HG02798 (cell line): Measurements from ENCODE around the gene TMEM61.
A peak's percentile ranks its signal among the peaks of the same experiment; 100 is the strongest.
"Not testable (repeated sequence)": the region's sequence is repeated elsewhere in the genome, so short reads cannot be mapped to it uniquely, and the experiment has no call there.

ENCODE experiments used
- ATAC-seq: cut with Tn5 transposase; IDR thresholded peaks from one replicate; pipeline ENCODE4 v1.9.1; 2021; ENCODE audit warnings: mild to moderate bottlenecking; ENCODE audit not compliant: unreplicated experiment, poor library complexity

Gene TMEM61

DNA sequence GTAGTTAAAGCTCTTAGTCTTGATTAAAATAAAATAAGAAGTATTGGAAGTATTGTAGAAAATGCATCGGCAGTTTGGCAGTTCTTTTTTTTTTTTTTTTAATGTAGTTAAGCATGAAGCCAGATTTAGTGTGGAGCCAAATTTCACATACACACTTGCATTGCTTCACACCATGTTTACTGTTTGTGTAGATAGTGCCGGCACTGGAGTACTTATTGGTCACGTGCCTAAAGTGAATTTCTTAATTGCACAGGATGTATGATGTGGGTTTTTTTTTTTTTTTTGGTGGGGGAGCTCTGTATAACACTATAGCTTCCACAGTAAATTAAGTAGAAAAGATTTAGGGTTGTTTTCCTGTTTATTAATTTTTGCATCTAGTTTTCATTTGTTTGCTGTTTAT lies 21.2 kb upstream of the TMEM61 start:
- no peak for ATAC-seq

DNA sequence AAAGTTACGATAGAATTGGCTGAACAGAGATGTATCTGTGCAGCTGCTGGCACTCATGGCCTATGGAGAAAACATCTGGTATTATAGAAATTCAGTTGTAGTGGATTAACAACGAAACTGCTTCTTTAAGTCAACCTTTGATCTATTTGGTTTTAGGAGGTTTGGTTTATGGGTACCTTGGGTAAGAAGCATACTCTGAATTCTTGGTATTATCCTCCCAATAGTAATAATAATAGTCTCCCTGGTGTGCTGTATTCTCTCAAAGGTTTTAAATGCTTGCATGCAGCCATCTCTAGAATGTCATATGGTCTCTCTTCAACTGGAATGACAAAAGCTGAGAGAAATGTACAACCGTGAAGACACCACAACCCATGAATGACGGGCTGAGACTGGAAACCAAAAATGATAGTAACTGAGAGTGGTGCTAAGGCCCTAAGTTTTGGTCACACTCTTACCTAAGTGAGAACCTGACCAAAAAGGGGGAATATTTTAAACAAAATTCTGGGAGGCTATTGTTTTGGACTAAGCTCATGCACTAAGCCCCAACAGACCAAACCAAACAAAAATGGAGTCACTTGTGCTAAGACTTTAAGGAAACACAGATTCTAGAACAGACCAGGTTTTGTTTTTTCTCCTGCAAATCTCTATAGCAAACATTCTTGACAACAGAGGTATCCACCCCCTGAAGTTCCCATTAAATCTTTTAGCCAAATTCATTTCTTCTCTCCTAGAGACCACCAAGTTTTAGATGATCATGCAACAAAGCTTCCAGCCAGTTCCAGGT lies 17.6 kb upstream of the TMEM61 start:
- ATAC-seq = no peak

DNA sequence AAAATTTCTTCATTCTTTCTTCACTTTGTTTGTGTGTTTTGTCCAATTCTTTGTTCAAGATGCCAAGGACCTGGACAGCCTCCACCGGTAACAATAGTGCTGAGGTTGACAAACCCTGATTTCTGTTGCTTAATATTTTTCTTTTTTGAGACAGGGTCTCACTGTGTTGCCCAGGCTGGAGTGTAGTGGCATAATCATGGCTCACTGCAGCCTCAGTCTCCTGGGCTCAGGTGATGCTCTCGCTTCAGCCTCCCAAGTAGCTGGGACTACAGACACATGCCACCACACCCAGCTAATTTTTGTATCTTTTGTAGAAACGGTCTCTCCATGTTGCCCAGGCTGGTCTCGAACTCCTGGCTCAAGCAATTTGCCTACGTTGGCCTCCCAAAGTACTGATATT lies 16.6 kb upstream of the TMEM61 start:
- not testable (repeated sequence) for ATAC-seq

DNA sequence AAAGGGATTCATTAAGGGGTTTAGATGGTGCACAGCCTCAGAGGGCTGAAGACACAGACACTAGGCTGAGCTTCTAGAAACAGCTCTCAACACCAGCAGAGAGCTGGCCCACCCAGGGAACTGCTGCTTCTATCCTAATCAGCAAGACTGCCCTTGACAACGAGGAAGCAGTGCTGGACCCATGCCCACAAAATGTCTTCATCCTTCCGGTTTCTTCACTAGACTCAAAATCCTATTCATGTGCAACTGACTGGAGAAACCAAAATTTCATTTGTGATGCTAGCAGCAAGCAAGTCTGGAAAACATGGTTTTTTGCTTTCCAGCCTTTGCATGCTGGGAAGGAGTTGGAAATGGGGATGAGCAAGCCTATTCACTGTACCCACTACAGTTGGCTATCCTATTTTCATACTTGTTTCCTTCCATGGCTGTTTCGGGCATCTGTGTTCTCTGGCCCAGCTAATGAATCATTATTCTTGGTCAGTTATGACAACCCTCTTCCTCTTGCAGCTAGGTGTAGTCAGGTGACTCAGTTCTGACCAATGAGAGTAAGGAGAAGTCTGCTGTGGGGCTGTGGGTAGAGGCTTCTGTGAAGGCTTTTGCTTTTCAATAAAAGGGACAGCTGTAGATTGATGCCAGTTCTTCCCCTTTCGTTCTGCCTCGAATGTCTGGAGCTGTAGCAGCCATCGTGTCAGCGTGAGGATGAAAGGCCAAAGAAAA lies 14.6 kb upstream of the TMEM61 start:
- peak; percentile 73 for ATAC-seq

DNA sequence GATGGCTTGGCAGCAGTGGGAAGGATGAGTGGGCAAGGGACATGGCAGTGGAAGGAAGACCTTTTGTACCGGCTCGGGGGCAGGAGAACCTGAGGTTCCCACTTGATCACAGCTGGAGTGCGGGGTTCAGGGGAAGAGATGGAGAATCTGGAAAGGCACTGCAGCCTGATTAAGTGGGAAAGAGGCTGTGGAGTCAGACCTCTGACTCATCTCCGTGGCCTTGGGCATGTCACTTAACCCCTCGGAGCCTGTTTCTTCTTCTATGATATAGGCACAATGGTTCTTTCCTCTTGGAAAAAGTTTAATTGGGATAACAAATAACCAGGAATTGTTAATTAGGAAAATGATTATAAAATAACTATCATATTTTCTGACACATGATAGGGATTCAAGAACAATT lies 13.1 kb upstream of the TMEM61 start:
- ATAC-seq = no peak

DNA sequence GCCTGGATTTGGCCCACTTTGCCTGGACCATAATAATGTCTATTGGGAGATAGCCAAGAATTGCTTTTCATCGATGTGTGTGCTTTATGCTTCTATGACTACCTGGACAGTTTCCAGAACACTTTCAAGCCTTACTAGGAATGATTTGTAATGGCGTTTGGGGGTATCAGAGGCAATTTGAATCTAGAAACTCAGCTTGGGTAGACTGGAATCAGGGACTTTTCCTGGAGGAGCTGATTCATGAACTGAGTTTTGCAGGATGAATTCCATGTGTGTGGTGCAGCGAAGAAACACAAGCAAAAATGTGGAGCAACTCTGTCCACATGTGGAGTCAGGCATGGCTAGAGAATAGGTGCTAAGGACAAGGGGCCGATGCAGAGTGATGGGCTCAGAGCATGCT lies 11.9 kb upstream of the TMEM61 start:
- ATAC-seq = no peak

DNA sequence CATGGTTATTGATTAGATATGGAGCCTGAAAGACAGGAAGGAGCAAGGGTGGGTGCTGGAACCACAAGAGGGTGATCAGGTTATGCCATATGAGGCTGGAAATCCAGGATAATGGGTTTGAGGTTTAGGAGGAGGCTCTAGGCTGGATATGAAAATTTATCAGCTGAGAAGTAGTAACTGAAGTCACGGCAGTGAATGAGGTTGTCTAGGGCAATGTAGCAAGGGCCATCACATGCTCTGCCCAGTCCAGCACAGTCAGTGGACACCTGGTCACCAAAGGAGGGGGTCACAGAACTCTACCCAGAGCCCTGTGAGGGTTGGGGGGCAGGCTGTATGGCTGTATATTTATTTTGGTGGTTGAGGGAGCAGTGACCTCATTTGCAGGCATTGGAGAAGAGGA lies 10.5 kb upstream of the TMEM61 start:
- no peak for ATAC-seq

DNA sequence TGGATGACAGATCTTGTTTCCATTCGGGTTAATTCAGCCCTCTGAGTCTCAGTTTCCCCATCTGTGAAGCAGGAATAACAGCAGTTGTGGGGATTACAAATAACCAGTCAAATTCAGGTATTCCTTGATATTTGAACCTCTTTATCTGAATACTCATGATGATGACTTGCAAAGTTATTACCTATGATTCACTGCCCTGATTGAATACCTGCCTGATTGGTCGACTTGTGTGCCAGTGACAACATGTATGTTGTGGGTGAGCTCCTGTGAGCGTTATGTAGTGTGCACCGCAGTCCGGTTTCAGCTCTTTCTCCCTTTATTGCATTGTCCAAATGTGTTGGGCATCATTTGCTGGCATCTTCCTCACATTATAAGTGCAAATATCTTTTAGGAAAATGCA lies 9.5 kb upstream of the TMEM61 start:
- no peak for ATAC-seq

DNA sequence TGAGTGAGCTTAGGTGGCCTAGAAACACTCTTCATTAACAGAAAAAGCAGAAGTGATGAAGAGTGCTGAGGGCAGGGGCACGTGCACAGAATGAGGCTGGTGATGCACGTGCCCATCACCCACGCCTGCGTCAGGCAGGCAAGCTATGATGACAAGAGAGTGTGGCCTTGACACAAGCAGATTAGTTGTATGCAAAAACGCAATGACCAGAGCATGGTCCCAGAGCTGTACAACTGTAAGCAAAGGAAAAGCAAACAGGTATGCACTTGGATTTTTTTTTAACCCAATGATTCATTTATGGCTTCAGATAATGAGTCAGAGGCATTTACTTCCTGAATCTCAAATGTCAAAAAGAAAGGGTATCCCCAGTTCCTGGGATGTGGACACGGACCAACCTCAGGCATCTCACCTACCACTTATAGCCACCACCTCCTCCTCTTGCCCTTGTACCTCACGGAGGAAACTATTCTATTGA lies 9.1 kb upstream of the TMEM61 start:
- ATAC-seq = peak; percentile 77

DNA sequence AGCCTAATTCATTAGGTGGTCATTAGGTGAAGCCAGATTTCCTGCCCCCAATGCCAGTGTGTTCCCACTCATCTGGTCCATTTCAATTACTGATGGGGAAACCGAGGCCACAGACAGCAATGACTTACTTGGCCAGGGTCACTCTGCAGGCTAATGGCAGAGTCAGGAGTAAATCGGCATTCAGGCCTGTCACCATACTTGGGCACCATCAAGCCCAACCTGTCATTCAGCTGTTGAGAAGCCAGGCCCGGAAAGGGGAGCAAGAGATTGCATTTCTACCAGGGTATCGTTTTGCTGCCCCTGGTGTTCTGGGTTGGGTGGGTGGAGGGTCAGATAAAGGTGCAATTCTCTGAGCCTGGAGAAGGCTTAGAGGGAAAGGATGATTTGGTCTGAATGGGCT lies 8.0 kb upstream of the TMEM61 start:
- no peak for ATAC-seq

DNA sequence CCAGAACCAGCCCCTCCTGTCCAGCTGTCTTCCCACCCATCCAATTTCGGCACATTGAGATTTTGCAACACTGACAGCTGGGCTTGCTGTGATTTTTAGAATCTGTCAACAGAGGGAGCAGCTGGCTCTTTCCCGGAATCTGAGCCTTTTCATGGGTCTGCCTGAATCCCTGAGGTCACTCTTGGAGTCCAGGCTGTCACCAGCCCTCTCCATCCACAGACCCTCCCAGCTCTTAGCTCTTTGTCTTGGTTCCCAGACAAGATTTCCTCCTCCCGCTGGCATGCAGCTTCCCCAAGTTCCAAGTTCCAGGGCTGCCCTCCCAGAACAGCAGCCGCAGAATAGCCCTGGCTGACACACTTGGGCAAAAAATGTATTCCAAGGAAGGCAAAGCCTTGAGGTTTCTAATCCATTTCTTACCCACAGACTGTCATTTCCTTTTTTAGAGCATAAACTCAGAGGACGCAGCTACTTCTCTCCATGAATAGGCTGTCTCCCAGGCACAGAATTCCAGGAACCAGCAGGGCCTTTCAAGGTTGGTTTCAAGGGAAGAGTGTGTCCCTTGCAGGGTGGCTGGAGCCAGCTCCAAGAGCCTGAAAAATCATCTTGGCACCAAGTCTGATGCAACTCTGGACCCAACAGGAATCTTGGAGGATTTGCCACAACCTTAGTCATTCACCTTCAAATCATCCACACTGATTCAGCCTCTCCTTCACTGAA lies 7.1 kb upstream of the TMEM61 start:
- ATAC-seq = no peak

DNA sequence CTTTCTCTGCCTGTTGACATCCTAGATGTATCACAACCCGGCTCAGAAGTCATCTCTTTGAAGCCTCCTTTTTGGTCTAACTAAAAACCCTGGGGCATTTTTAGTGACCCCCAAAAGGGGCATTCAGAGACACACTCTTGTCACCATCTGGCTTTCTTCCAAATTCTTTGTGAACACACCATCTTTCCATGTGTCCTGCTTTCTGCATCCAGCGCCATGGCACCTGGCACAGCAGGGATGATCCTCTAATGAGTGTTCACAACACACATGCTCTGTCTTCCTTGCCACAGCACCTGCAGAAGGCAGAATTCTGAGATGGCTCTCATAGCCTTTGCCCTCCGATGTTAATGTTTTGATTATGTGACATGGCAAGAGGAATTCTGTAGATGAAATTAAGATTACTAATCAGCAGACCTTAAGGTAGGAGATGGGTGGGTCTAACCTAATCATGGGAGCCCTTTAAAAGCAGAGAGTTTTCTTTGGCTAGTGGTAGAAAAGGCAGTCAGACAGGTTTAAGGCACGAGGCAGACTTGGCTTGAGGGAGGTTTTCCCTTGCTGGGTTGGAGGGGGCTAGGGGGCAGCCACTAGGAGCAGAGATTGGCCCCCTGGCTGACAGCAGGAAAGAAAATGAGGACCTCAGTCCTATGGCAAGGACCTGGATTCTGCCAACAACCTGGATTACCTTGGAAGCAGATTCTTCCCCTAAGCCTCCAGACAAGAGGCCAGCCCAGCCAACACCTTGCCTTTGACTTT lies 4.9 kb upstream of the TMEM61 start:
- no peak for ATAC-seq

DNA sequence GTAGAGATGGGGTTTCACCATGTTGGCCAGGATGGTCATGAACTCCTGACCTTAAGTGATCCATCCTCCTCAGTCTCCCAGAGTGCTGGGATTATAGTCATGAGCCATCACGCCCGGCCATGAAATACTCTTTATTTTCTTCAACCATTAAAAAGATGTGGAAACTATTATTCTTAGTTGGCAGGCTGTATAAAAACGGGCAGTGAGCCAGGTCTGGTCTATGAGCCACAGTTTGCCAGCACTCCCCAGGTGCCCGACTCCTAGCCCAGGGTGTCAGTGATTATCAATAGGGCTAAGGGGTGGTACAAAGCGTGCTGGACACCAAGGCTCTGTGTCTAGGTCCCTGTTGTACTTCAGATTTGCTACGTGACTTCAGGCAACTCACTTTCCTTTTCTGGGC lies 3.7 kb upstream of the TMEM61 start:
- ATAC-seq = no peak

DNA sequence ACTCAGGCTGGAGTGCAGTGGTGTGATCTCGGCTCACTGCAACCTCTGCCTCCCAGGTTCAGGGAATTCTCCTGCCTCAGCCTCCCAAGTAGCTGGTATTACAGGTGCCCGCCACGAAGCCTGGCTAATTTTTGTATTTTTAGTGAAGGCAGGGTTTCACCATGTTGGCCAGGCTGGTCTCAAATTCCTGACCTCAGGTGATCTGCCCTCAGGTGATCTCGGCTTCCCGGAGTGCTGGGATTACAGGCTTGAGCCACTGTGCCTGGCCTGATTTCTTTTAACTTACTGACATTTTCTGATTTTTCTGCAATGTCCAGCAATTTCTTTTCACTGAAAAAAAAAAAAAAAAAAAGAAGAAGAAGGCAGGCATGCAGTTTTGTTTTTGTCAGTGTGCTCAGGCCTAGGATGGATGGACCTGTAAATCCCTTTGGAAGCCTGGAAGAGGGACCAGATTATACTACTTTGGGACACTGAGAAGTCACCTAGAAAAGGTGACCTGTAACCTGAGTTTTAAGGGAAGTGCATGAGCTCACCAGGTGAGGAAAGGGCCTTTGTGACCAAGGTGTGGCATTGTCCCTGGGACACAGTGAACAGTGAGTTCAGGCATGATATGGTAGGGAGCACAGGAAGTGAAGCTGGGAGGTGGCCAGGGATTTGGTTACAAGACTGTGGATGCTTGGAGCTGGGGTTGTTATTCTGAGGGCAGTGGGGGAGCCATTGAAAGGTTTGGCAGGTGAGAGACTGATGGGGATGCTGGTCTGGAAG lies 2.7 kb upstream of the TMEM61 start:
- no peak for ATAC-seq

DNA sequence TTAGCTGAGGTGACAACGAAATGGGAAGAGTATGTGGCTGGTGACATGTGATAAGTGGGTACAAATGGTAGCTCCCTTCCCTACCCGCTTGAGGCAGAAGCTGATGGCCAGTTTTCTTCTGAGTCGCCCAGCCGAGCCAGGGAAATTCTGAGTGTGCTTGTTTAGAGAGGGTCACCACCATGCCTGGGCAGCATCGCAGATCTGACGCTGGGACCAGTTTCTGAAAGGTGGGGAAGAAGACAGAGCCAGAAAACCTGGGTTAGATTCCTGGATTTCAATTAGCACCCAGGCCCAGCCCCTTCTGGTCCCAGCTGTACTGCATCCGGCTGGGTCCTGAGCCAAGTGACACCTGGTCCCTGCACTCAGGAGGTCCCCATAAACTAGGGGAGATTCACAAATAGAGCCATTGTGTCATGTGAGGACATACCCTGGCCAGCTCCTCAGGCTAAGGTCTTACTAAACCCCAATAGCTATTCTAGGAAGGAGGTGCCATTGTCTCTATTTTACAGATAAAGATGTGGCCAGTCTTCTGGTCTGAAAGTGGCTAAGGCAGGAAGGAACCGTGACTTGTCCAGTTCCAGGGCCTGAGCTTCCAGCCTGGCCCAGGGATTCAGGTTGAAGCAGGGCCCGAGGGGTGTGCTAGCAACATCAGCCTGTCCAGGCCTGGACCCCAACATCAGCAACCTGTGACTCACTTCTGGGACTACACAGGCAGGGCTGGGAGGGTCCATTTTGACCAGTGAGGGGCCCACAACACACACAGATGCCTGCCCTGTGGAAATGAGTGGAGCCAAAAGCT lies 1.7 kb upstream of the TMEM61 start:
- ATAC-seq = no peak

DNA sequence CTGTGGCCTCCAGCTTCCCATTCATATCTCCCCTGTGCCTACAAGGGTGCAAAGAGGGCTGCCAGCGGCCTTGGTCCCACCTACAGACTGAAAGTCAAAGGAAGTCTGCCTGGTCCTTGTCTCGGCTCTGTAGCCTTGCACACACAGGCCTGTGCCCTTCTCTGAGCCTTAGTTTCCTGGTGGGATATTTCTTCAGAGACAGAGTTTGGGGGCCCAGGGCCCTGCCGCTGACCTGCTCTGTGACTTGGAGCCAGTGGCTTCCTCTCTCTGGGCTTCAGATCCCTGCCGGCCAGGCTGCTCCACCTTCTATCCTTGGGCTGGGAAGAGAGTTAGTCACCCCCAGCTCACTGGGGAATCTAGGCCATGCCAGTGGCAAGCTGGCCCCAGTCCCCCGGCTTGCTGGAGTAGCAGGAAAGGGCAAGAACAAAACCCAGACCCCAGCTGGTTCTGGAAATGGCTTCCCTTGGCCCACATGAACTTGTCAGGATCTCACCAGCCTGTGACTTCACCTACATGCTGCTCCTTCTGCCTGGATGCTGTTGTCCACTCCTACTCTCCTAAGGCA lies 1.0 kb upstream of the TMEM61 start:
- no peak for ATAC-seq

DNA sequence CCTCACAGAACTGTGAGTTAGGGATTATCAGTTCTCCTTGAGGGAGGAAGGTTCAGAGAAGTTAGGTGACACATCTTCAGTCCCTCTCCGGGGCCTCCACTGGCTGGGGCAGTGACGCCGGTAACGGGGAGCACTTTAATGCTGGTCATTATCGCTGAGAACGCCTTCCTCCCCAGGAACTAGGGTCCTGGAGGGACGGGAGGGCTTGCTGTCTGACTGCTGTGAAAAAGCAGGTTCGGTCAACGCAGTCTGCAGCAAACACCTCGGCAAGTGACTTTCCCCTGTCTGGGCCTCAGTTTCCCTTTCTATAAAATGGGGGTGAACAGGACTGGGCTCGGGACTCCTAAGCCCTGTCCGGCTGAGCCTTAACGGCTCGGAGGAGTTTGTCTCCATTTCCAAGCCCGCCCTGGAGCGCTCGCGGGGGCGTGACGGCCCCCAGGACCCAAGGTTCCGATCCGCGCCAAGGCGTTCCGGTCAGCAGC lies 341 bp upstream of the TMEM61 start:
- ATAC-seq = no peak

DNA sequence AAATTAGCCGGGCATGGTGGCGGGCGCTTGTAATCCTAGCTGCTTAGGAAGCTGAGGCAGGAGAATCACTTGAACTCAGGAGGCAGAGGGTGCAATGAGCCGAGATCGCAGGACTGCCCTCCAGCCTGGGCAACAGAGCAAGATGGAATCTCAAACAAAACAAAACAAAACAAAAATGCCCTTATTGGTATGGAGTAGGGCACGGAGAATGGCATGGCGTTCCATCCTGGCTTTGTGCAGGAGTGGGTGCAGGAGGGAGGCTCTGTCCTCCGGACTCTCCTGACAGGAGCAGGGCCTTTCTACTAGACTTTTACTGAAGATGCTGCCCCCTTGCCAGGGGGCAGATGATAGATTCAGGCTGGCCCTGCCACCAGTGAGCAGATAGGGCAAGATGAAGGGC lies 1.0 kb downstream of the TMEM61 start:
- no peak for ATAC-seq

DNA sequence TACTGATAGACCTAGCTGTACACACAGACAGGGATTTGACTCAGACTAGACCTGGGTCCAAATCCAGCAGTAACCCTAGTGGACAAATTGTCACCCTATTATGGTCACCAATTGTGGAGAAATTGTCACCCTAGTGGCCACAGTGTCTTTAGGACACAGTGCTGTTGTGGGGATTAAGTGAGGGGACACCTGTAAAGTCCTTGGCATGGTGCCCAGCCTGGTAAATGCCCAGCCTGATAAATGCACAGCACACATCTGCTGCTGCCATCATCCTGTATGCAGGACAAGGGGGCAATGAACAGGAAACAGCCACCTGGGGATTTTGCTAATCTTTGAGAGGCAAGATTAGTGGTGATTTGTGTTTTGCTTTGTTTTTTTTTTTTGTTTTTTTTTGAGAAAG lies 2.3 kb downstream of the TMEM61 start:
- no peak for ATAC-seq
